ENCODE data around the gene FAM117B. TPM values are rescaled to one million over a fixed set of nuclear protein-coding genes. Genes with fewer than 3 reads are reported as not detected.

Gene FAM117B
- total RNA-seq, 4 donors from 2014 or later: 9.2 to 17.5 (median 12.5) TPM

DNA sequence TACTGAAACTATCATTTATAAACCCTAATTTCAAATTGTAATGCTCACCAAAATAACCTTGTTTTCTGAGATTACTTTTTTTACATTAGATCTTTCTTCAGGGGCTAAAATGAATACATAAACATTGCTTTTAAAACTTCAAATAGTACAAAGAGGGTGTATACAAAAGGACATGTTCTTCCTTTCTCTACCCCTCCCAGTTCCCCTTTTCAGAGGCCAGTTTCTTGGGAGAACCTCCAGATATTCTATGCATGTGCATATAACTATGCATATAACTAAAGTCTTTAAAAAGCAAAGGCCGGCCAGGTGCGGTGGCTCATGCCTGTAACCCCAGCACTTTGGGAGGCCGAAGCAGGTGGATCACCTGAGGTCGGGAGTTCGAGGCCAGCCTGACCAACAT, 10.6 kb upstream of the FAM117B start:
- no peak overlapping the region for H3K4me3 ChIP-seq
- H3K9me3 ChIP-seq: no peaks in the 10 kb centered on the region
- no peaks in the 10 kb centered on the region for H3K4me1 ChIP-seq
- H3K27me3 ChIP-seq: no peaks in the 10 kb centered on the region
- WGBS, 2 donors: 88 to 89% methylated on average over 5 of the region's 5 CpGs
- DNase-seq (ENCODE audit: low spot score in 2 of 2): no peak
- TF ChIP-seq POLR2A (IDR thresholded peaks at IDR 0.05) (no peak), CTCF (IDR thresholded peaks at IDR 0.05) (no peak), EP300 (IDR thresholded peaks at IDR 0.05) (no peak)
- no peak overlapping the region for H3K27ac ChIP-seq
- no peaks in the 10 kb centered on the region for H3K36me3 ChIP-seq

- H3K4me3 ChIP-seq: no peak overlapping the region
- 63 to 68% methylated on average over 4 of the region's 4 CpGs for WGBS, 2 donors
- H3K27me3 ChIP-seq: no peaks in the 10 kb centered on the region
- DNase-seq (ENCODE audit: low spot score in 2 of 2): no peak
- H3K36me3 ChIP-seq: no peaks in the 10 kb centered on the region
- no peak overlapping the region for H3K27ac ChIP-seq
- TF ChIP-seq POLR2A (IDR thresholded peaks at IDR 0.05) (no peak), CTCF (IDR thresholded peaks at IDR 0.05) (no peak), EP300 (IDR thresholded peaks at IDR 0.05) (no peak)
- no peaks in the 10 kb centered on the region for H3K4me1 ChIP-seq
- H3K9me3 ChIP-seq: no peaks in the 10 kb centered on the region
Observed at GRCh38 chr2:202627042-202627441, 7.7 kb upstream of the FAM117B start.

GRCh38 chr2:202628646-202629198, 6.0 kb upstream of the FAM117B start:
- Histone ChIP-seq H3K27me3 (no peaks in the 10 kb centered on the region), H3K9me3 (no peaks in the 10 kb centered on the region), H3K4me1 (peaks cover 0 to 7% (median 0%) of the 10 kb centered on the region in 4 donors), H3K4me3 (no peak overlapping the region), H3K36me3 (no peaks in the 10 kb centered on the region), H3K27ac (no peak overlapping the region)
- WGBS, 2 donors: 61 to 62% methylated on average over 3 of the region's 3 CpGs
- no peak for TF ChIP-seq EP300 (IDR thresholded peaks at IDR 0.05)
- TF ChIP-seq POLR2A (IDR thresholded peaks at IDR 0.05): no peak
- no peak for TF ChIP-seq CTCF (IDR thresholded peaks at IDR 0.05)
- DNase-seq (ENCODE audit: low spot score in 2 of 2): peak in 1 of 2 donors; percentile 12

DNA sequence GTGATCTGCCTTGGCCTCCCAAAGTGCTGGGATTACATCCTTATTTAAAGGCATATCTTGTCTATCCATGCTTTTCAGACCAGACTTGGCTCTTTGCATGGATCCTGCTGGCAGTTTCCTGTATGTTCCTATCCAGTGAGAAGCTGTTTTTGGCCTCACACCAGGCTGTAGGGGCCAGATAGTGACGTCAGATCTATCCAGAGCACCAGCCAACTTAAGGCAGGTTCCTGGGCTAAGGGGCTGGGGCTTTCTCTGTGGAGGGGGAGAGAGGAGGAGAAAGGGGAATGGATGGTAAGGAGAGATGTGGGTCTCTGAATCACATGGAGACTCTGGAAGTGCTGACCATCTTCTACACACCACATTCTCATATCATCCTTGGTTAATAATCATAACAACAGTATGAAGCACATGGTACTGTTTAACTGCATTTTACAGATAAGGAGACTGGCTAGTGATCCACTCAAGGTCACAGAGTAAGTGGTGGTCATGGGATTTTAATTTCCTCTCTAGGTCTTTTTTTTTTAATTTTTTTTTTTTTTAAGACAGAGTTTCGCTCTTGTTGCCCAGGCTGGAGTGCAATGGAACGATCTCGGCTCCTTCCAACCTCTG, 2.0 kb upstream of the FAM117B start:
- Histone ChIP-seq H3K27ac (peak overlapping the region in 2 of 4 donors; percentile 39 to 40), H3K4me3 (no peak overlapping the region), H3K4me1 (peaks cover 0 to 29% (median 7%) of the 10 kb centered on the region in 4 donors), H3K9me3 (no peaks in the 10 kb centered on the region), H3K36me3 (no peaks in the 10 kb centered on the region), H3K27me3 (no peaks in the 10 kb centered on the region)
- DNase-seq (ENCODE audit: low spot score in 2 of 2): peak in 1 of 2 donors; percentile 34
- WGBS, 2 donors: 71 to 76% methylated on average over 4 of the region's 4 CpGs
- TF ChIP-seq POLR2A (IDR thresholded peaks at IDR 0.05) (no peak), CTCF (IDR thresholded peaks at IDR 0.05) (no peak), EP300 (IDR thresholded peaks at IDR 0.05) (no peak)

GRCh38 chr2:202633470-202633869, 1.3 kb upstream of the FAM117B start:
- peak overlapping the region in 1 of 4 donors; percentile 97 for H3K27ac ChIP-seq

More at GRCh38 chr2:202633470-202633869, 1.3 kb upstream of the FAM117B start:
- Histone ChIP-seq H3K4me3 (no peak overlapping the region), H3K4me1 (peaks cover 0 to 29% (median 7%) of the 10 kb centered on the region in 4 donors), H3K27me3 (no peaks in the 10 kb centered on the region), H3K36me3 (no peaks in the 10 kb centered on the region), H3K9me3 (no peaks in the 10 kb centered on the region)
- 95 to 96% methylated on average over 19 of the region's 19 CpGs for WGBS, 2 donors
- TF ChIP-seq POLR2A (IDR thresholded peaks at IDR 0.05): no peak
- no peak for TF ChIP-seq EP300 (IDR thresholded peaks at IDR 0.05)
- TF ChIP-seq CTCF (IDR thresholded peaks at IDR 0.05): no peak
- no peak for DNase-seq (ENCODE audit: low spot score in 2 of 2)

Data from tibial nerve (tissue), 4 donors.